IMR-90 (cell line): ENCODE data around the gene C11orf21. TPM values are rescaled to one million over a fixed set of nuclear protein-coding genes. Genes with fewer than 3 reads are reported as not detected.
"Not testable (repeated sequence)": the region's sequence is repeated elsewhere in the genome, so short reads cannot be mapped to it uniquely, and the experiment has no call there.

Source experiments
- ATAC-seq: fragments of 200-7000 bp; cut with Tn5 transposase; 2 replicates; pipeline ENCODE4 v1.9.1; 2020; ENCODE audit warnings: low read depth, mild to moderate bottlenecking, moderate library complexity
- BruUV-seq: library from RNA; stranded (reverse); fragments of 400-500 nt; replicated peaks from 2 replicates; lab custom pipeline; 2021; lab: Mats Ljungman, UMichigan
- CTCF ChIA-PET: fragments of 300-600 bp; formaldehyde crosslinking; extraction: SDS; loops from one replicate; lab custom pipeline; 2021; ENCODE audit warnings: antibody characterized with exemption; lab: Yijun Ruan, JAX
- POLR2A ChIA-PET: fragments of 300-600 bp; sonication (Branson Sonifier 250); formaldehyde crosslinking; loops from one replicate; lab custom pipeline; 2022; ENCODE audit warnings: antibody characterized with exemption; ENCODE audit not compliant: unreplicated experiment; lab: Charles Lee
- DNase-seq: peaks from one replicate; pipeline ENCODE4 v3.0.0; 2013
- H2AFZ ChIP-seq: replicated peaks from 2 replicates; pipeline ENCODE3; 2013; ENCODE audit warnings: low read length, mild to moderate bottlenecking; ENCODE audit not compliant: poor library complexity
- H2AK5ac ChIP-seq: 2 replicates; pipeline ENCODE4 v1.6.1; 2013; ENCODE audit warnings: low read depth, low read length, inconsistent platforms
- H2AK9ac ChIP-seq: replicated peaks from 2 replicates; pipeline ENCODE3; 2013; ENCODE audit warnings: mild to moderate bottlenecking, low read depth, low read length, moderate library complexity; ENCODE audit not compliant: poor library complexity
- H2BK120ac ChIP-seq: 2 replicates; pipeline ENCODE4 v1.6.1; 2013; ENCODE audit warnings: low read depth, low read length, inconsistent platforms
- H2BK15ac ChIP-seq: 3 replicates; pipeline ENCODE4 v1.6.1; 2013; ENCODE audit warnings: low read depth, low read length, inconsistent platforms
- H2BK20ac ChIP-seq: 2 replicates; pipeline ENCODE4 v1.6.1; 2013; ENCODE audit warnings: low read depth, mild to moderate bottlenecking, inconsistent platforms, low read length, moderate library complexity
- H2BK5ac ChIP-seq: 2 replicates; pipeline ENCODE4 v1.6.1; 2013; ENCODE audit warnings: mild to moderate bottlenecking, low read depth, low read length, inconsistent platforms; ENCODE audit not compliant: poor library complexity, severe bottlenecking
- H3K14ac ChIP-seq: replicated peaks from 2 replicates; pipeline ENCODE4 v1.6.1; 2013; ENCODE audit warnings: low read depth, low read length, inconsistent platforms
- H3K18ac ChIP-seq: 2 replicates; pipeline ENCODE4 v1.6.1; 2013; ENCODE audit warnings: low read depth, low read length, control low read depth
- H3K23ac ChIP-seq: 2 replicates; pipeline ENCODE4 v1.6.1; 2013; ENCODE audit warnings: low read depth, low read length, inconsistent platforms
- H3K27ac ChIP-seq: 2 replicates; pipeline ENCODE4 v1.5.1; 2013; ENCODE audit warnings: mild to moderate bottlenecking, control low read depth, low read length; ENCODE audit not compliant: insufficient read depth
- H3K27me3 ChIP-seq: 2 replicates; pipeline ENCODE4 v1.6.1; 2013; ENCODE audit warnings: low read length; ENCODE audit not compliant: control insufficient read depth, insufficient read depth
- H3K36me3 ChIP-seq: 2 replicates; pipeline ENCODE4 v1.6.1; 2013; ENCODE audit warnings: low read length, mixed read lengths; ENCODE audit not compliant: control insufficient read depth, insufficient read depth
- H3K4ac ChIP-seq: 2 replicates; pipeline ENCODE4 v1.6.1; 2013; ENCODE audit warnings: low read depth, low read length, inconsistent platforms
- H3K4me1 ChIP-seq: 2 replicates; pipeline ENCODE4 v1.6.1; 2013; ENCODE audit warnings: low read length, mixed read lengths; ENCODE audit not compliant: control insufficient read depth, insufficient read depth
- H3K4me2 ChIP-seq: 2 replicates; pipeline ENCODE4 v1.6.1; 2013; ENCODE audit warnings: low read depth, mild to moderate bottlenecking, control low read depth, low read length, moderate library complexity
- H3K4me3 ChIP-seq: 2 replicates; pipeline ENCODE4 v1.5.1; 2013; ENCODE audit warnings: low read depth, mild to moderate bottlenecking, control low read depth, low read length, moderate library complexity; ENCODE audit not compliant: insufficient read depth
- H3K56ac ChIP-seq: 2 replicates; pipeline ENCODE4 v1.6.1; 2013; ENCODE audit warnings: low read length, inconsistent platforms; ENCODE audit not compliant: insufficient read depth; ENCODE audit errors: extremely low read depth
- H3K79me1 ChIP-seq, 2 experiments: 2 replicates each; pipeline ENCODE4 v1.6.1; 2013; ENCODE audit warnings: low read length in 2 of 2, inconsistent platforms in 1 of 2, low read depth in 1 of 2
- H3K9ac ChIP-seq: 2 replicates; pipeline ENCODE4 v1.6.1; 2013; ENCODE audit warnings: low read depth, low read length, control low read depth
- H3K9me1 ChIP-seq: 2 replicates; pipeline ENCODE4 v1.6.1; 2013; ENCODE audit warnings: low read length, inconsistent platforms; ENCODE audit not compliant: insufficient read depth
- H3K9me3 ChIP-seq: 2 replicates; pipeline ENCODE4 v1.6.1; 2013; ENCODE audit warnings: low read length; ENCODE audit not compliant: control insufficient read depth, insufficient read depth
- H4K20me1 ChIP-seq: 2 replicates; pipeline ENCODE4 v1.6.1; 2013; ENCODE audit warnings: low read length, inconsistent platforms; ENCODE audit not compliant: insufficient read depth
- H4K5ac ChIP-seq: 2 replicates; pipeline ENCODE4 v1.6.1; 2013; ENCODE audit warnings: mild to moderate bottlenecking, low read depth, low read length, control low read depth
- H4K8ac ChIP-seq, 2 experiments: 2 replicates each; pipeline ENCODE4 v1.6.1; 2013; ENCODE audit warnings: low read depth in 2 of 2, low read length in 2 of 2, control low read depth in 1 of 2, inconsistent platforms in 1 of 2
- H4K91ac ChIP-seq: 2 replicates; pipeline ENCODE4 v1.6.1; 2013; ENCODE audit warnings: low read depth, low read length, inconsistent platforms; ENCODE audit not compliant: insufficient read depth
- whole genome bisulfite sequencing, 2 experiments: methylation state at CpG; one replicate each; pipeline versions ENCODE4 v1.1.5 to v1.1.7; 2013; ENCODE audit warnings: missing lambda C conversion rate in 2 of 2; ENCODE audit not compliant: insufficient read length in 1 of 2; ENCODE audit errors: extremely low coverage in 2 of 2; 5-methylcytosine and 5-hydroxymethylcytosine counted together
- dilution Hi-C: fragments of 300-500 bp; cut with HindIII; formaldehyde crosslinking; loops from one replicate; pipeline ENCODE4 v1.14.3; 2018; ENCODE audit warnings: low sequenced_read_pairs; ENCODE audit not compliant: unreplicated experiment
- in situ Hi-C: fragments of 300-500 bp; cut with MboI; formaldehyde crosslinking; loops from 3 replicates; pipeline ENCODE4 v1.14.3; 2019; ENCODE audit warnings: low sequenced_read_pairs, inconsistent platforms, mixed read lengths
- intact Hi-C: fragments of 100-400 bp; cut with micrococcal nuclease; formaldehyde crosslinking; loops from 2 replicates; pipeline ENCODE4 v1.10.0; 2022
- polyA plus RNA-seq, 3 experiments: library from polyadenylated mRNA; depleted of rRNA; stranded (reverse); fragments of >200 nt; gene quantifications; 2 replicates each; pipeline ENCODE4 v1.2.3, GENCODE V29; 2012; ENCODE audit warnings: low replicate concordance in 1 of 3
- total RNA-seq: library from RNA; depleted of rRNA; stranded (reverse); fragments of >200 nt; gene quantifications from 2 replicates; pipeline ENCODE4 v1.2.3, GENCODE V29; 2012

Gene C11orf21
- total and polyA plus RNA-seq, 2 of the 4 experiments (the other 2 are of a cell fraction), result not detected

GRCh38 chr11:2333486-2334205 is 31.9 kb upstream of the C11orf21 start:
- ATAC-seq, H3K36me3 ChIP-seq: not testable (repeated sequence)

GRCh38 chr11:2332569-2332968 is 30.9 kb upstream of the C11orf21 start:
- POLR2A ChIA-PET, result not testable (repeated sequence)

More at GRCh38 chr11:2333486-2334205, 31.9 kb upstream of the C11orf21 start:
- DNase-seq, H3K18ac ChIP-seq, H2AFZ ChIP-seq, H3K14ac ChIP-seq, POLR2A ChIA-PET, H3K9ac ChIP-seq, H2AK5ac ChIP-seq, H3K27me3 ChIP-seq, H2BK120ac ChIP-seq, intact Hi-C loops, H3K9me3 ChIP-seq, H3K9me1 ChIP-seq, dilution Hi-C loops, H2BK5ac ChIP-seq, H4K5ac ChIP-seq, CTCF ChIA-PET, H3K27ac ChIP-seq, H4K91ac ChIP-seq, H3K4me3 ChIP-seq, H3K56ac ChIP-seq, BruUV-seq, H3K4me1 ChIP-seq, H2AK9ac ChIP-seq, H3K4me2 ChIP-seq, H3K4ac ChIP-seq, H4K20me1 ChIP-seq, H3K79me1 ChIP-seq, H2BK15ac ChIP-seq, H2BK20ac ChIP-seq, H4K8ac ChIP-seq, in situ Hi-C loops, H3K23ac ChIP-seq: not testable (repeated sequence)
- WGBS, 2 experiments, result no CpG with 5 or more reads among the region's 4 CpGs

More at GRCh38 chr11:2332569-2332968, 30.9 kb upstream of the C11orf21 start:
- H3K23ac ChIP-seq, H3K79me1 ChIP-seq, H3K18ac ChIP-seq, H4K20me1 ChIP-seq, H3K36me3 ChIP-seq, intact Hi-C loops, H3K27ac ChIP-seq, H3K56ac ChIP-seq, H3K14ac ChIP-seq, H2AK9ac ChIP-seq, H3K4ac ChIP-seq, in situ Hi-C loops, H2AK5ac ChIP-seq, H2BK120ac ChIP-seq, ATAC-seq, dilution Hi-C loops, H2AFZ ChIP-seq, H3K4me1 ChIP-seq, H2BK15ac ChIP-seq, H3K4me3 ChIP-seq, H4K8ac ChIP-seq, H3K9ac ChIP-seq, H4K91ac ChIP-seq, H3K9me1 ChIP-seq, H2BK5ac ChIP-seq, CTCF ChIA-PET, BruUV-seq, H3K9me3 ChIP-seq, H4K5ac ChIP-seq, H3K4me2 ChIP-seq, DNase-seq, H2BK20ac ChIP-seq, H3K27me3 ChIP-seq: not testable (repeated sequence)
- WGBS, 2 experiments, result no CpG with 5 or more reads among the region's 29 CpGs
